ENCODE results near the gene MXD3.

Gene MXD3

GRCh38 chr5:177300236-177300880 lies 11.3 kb downstream of the MXD3 start:
- H3K79me2 ChIP-seq (ENCODE audit: insufficient read depth, low read length), result peaks cover 13% of the 10 kb centered on the region
- H3K36me3 ChIP-seq (ENCODE audit: insufficient read depth, low read length), result peaks cover 48% of the 10 kb centered on the region
- TF ChIP-seq, protein P1, sequence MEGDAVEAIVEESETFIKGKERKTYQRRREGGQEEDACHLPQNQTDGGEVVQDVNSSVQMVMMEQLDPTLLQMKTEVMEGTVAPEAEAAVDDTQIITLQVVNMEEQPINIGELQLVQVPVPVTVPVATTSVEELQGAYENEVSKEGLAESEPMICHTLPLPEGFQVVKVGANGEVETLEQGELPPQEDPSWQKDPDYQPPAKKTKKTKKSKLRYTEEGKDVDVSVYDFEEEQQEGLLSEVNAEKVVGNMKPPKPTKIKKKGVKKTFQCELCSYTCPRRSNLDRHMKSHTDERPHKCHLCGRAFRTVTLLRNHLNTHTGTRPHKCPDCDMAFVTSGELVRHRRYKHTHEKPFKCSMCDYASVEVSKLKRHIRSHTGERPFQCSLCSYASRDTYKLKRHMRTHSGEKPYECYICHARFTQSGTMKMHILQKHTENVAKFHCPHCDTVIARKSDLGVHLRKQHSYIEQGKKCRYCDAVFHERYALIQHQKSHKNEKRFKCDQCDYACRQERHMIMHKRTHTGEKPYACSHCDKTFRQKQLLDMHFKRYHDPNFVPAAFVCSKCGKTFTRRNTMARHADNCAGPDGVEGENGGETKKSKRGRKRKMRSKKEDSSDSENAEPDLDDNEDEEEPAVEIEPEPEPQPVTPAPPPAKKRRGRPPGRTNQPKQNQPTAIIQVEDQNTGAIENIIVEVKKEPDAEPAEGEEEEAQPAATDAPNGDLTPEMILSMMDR (IDR thresholded peaks at IDR 0.05; ENCODE audit: low read length), result no peak
- TF ChIP-seq EZH2 (IDR thresholded peaks at IDR 0.05; ENCODE audit: borderline replicate concordance, low read length), result no peak
- H3K4me3 ChIP-seq (ENCODE audit: low read depth, low read length, poor library complexity, severe bottlenecking), result no peak overlapping the region
- peaks cover 49% of the 10 kb centered on the region for H3K4me1 ChIP-seq (ENCODE audit: insufficient read depth, low read length, severe bottlenecking)
- peak overlapping the region; percentile 69 for H3K27ac ChIP-seq (ENCODE audit: low read depth, low read length, poor library complexity, severe bottlenecking)
- no peak overlapping the region for H2AFZ ChIP-seq (ENCODE audit: low read length)
- no peaks in the 10 kb centered on the region for H3K27me3 ChIP-seq (ENCODE audit: insufficient read depth, low read length)
- no peaks in the 10 kb centered on the region for H3K9me2 ChIP-seq (ENCODE audit: low read depth, low read length)
- H3K4me2 ChIP-seq (ENCODE audit: low read length), result peak overlapping the region; percentile 13; the same call in 1 of the 2 replicates
- H3K9me3 ChIP-seq (ENCODE audit: low read length), result no peaks in the 10 kb centered on the region
- H3K9ac ChIP-seq (ENCODE audit: low read length), result peak overlapping the region; percentile 1; the same call in 1 of the 2 replicates
- no peaks in the 10 kb centered on the region for H4K20me1 ChIP-seq (ENCODE audit: insufficient read depth, low read length)
- H3F3A ChIP-seq (ENCODE audit: insufficient read depth, low read length), result no peaks in the 10 kb centered on the region; the same call in 1 of the 2 replicates

- H3K4me3 ChIP-seq (ENCODE audit: low read depth, low read length, poor library complexity, severe bottlenecking), result no peak overlapping the region
- H3K79me2 ChIP-seq (ENCODE audit: insufficient read depth, low read length), result peaks cover 9% of the 10 kb centered on the region
- no peak overlapping the region for H3K9ac ChIP-seq (ENCODE audit: low read length)
- H3K27ac ChIP-seq (ENCODE audit: low read depth, low read length, poor library complexity, severe bottlenecking), result peak overlapping the region; percentile 69
- H3K4me2 ChIP-seq (ENCODE audit: low read length), result no peak overlapping the region
- H2AFZ ChIP-seq (ENCODE audit: low read length), result no peak overlapping the region
- peaks cover 48% of the 10 kb centered on the region for H3K36me3 ChIP-seq (ENCODE audit: insufficient read depth, low read length)
- TF ChIP-seq, protein P1 (IDR thresholded peaks at IDR 0.05; ENCODE audit: low read length), result no peak
- TF ChIP-seq EZH2 (IDR thresholded peaks at IDR 0.05; ENCODE audit: borderline replicate concordance, low read length), result no peak
- H4K20me1 ChIP-seq (ENCODE audit: insufficient read depth, low read length), result no peaks in the 10 kb centered on the region
- no peaks in the 10 kb centered on the region for H3K9me2 ChIP-seq (ENCODE audit: low read depth, low read length)
- H3K27me3 ChIP-seq (ENCODE audit: insufficient read depth, low read length), result no peaks in the 10 kb centered on the region
- H3F3A ChIP-seq (ENCODE audit: insufficient read depth, low read length), result no peaks in the 10 kb centered on the region; the same call in 1 of the 2 replicates
- H3K4me1 ChIP-seq (ENCODE audit: insufficient read depth, low read length, severe bottlenecking), result peaks cover 43% of the 10 kb centered on the region
- H3K9me3 ChIP-seq (ENCODE audit: low read length), result no peaks in the 10 kb centered on the region
Observed at GRCh38 chr5:177299697-177300096, 12.0 kb downstream of the MXD3 start.

DNA sequence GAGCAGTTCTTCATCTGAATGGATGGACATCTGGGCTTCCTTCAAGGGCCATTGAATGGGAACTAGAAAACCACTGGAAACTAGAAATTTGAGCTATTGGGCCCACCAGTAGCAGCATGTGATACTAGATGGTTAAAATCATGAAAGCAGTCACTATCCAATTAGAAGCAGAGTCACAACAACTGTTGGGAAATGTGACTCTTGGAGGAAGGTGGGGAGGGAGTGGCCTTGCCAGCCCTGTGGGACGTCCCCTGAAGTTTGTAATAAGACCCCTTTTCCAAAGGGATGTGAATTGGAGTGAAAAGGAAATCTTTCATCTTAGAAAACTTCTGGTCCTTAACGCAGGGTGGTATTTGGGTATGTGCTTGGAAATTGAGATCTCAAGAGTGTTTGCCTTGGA lies 13.8 kb downstream of the MXD3 start:
- peak overlapping the region; percentile 13 for H3K27ac ChIP-seq (ENCODE audit: low read depth, low read length, poor library complexity, severe bottlenecking)
- no peak overlapping the region for H3K9ac ChIP-seq (ENCODE audit: low read length)
- no peaks in the 10 kb centered on the region for H4K20me1 ChIP-seq (ENCODE audit: insufficient read depth, low read length)
- H3K9me2 ChIP-seq (ENCODE audit: low read depth, low read length), result no peaks in the 10 kb centered on the region
- H3K4me1 ChIP-seq (ENCODE audit: insufficient read depth, low read length, severe bottlenecking), result peaks cover 39% of the 10 kb centered on the region
- no peak overlapping the region for H3K4me3 ChIP-seq (ENCODE audit: low read depth, low read length, poor library complexity, severe bottlenecking)
- peaks cover 64% of the 10 kb centered on the region for H3K36me3 ChIP-seq (ENCODE audit: insufficient read depth, low read length)
- no peaks in the 10 kb centered on the region for H3K27me3 ChIP-seq (ENCODE audit: insufficient read depth, low read length)
- no peaks in the 10 kb centered on the region for H3K79me2 ChIP-seq (ENCODE audit: insufficient read depth, low read length)
- H3K9me3 ChIP-seq (ENCODE audit: low read length), result no peaks in the 10 kb centered on the region
- H2AFZ ChIP-seq (ENCODE audit: low read length), result no peak overlapping the region
- no peak for TF ChIP-seq EZH2 (IDR thresholded peaks at IDR 0.05; ENCODE audit: borderline replicate concordance, low read length)
- TF ChIP-seq, protein P1 (IDR thresholded peaks at IDR 0.05; ENCODE audit: low read length), result no peak
- H3K4me2 ChIP-seq (ENCODE audit: low read length), result no peak overlapping the region
- no peaks in the 10 kb centered on the region; the same call in 1 of the 2 replicates for H3F3A ChIP-seq (ENCODE audit: insufficient read depth, low read length)

All from OCI-LY1 (cell line).